Glutamatergic neuron (in vitro differentiated cells): ENCODE measurements around the gene IDS. TPM values are rescaled to one million over a fixed set of nuclear protein-coding genes. Genes with fewer than 3 reads are reported as not detected.

Source experiments
- DNase-seq: peaks from one replicate; pipeline ENCODE4 v3.0.0; 2022
- H3K27ac Mint-ChIP-seq: one replicate; pipeline ENCODE4 v1.8.0; 2020; ENCODE audit warnings: mild to moderate bottlenecking, mixed read lengths, inconsistent platforms; ENCODE audit not compliant: unreplicated experiment
- H3K27me3 Mint-ChIP-seq: one replicate; pipeline ENCODE4 v1.8.0; 2020; ENCODE audit warnings: mild to moderate bottlenecking, moderate library complexity, mixed read lengths, inconsistent platforms; ENCODE audit not compliant: unreplicated experiment
- H3K36me3 Mint-ChIP-seq: one replicate; pipeline ENCODE4 v1.8.0; 2020; ENCODE audit warnings: mild to moderate bottlenecking, mixed read lengths, inconsistent platforms; ENCODE audit not compliant: unreplicated experiment
- H3K4me1 Mint-ChIP-seq: one replicate; pipeline ENCODE4 v1.8.0; 2020; ENCODE audit warnings: mild to moderate bottlenecking, low read depth, mixed read lengths, inconsistent platforms; ENCODE audit not compliant: unreplicated experiment
- H3K4me3 Mint-ChIP-seq: one replicate; pipeline ENCODE4 v1.8.0; 2020; ENCODE audit warnings: mild to moderate bottlenecking, mixed read lengths, inconsistent platforms; ENCODE audit not compliant: unreplicated experiment
- H3K9me3 Mint-ChIP-seq: one replicate; pipeline ENCODE4 v1.8.0; 2020; ENCODE audit warnings: mild to moderate bottlenecking, moderate library complexity, mixed read lengths, inconsistent platforms; ENCODE audit not compliant: unreplicated experiment
- total RNA-seq: library from RNA; stranded (reverse); fragmentation: NEBNext Ultra II Directional; extraction: Animal tissue kit (Norgen Biotek cat#: 25700); gene quantifications from one replicate; pipeline ENCODE4 v1.2.1, GENCODE V29; 2021; ENCODE audit not compliant: unreplicated experiment
- TF ChIP-seq, protein P1 (sequence below): fragments of 200-600 bp; sonication (generic); IDR thresholded peaks from one replicate; pipeline ENCODE4 v1.5.0; 2021; ENCODE audit not compliant: partially characterized antibody, unreplicated experiment

Gene IDS
- total RNA-seq, 1 donor from 2014 or later = 86.4 TPM

GRCh38 chrX:149487292-149487691 lies 17.8 kb downstream of the IDS start:
- Mint-ChIP-seq H3K27me3 (peaks cover 2% of the 10 kb centered on the region), H3K4me3 (no peak overlapping the region), H3K9me3 (peaks cover 3% of the 10 kb centered on the region), H3K36me3 (no peaks in the 10 kb centered on the region), H3K4me1 (peaks cover 9% of the 10 kb centered on the region), H3K27ac (no peak overlapping the region)
- no peak for DNase-seq
- TF ChIP-seq, protein P1, sequence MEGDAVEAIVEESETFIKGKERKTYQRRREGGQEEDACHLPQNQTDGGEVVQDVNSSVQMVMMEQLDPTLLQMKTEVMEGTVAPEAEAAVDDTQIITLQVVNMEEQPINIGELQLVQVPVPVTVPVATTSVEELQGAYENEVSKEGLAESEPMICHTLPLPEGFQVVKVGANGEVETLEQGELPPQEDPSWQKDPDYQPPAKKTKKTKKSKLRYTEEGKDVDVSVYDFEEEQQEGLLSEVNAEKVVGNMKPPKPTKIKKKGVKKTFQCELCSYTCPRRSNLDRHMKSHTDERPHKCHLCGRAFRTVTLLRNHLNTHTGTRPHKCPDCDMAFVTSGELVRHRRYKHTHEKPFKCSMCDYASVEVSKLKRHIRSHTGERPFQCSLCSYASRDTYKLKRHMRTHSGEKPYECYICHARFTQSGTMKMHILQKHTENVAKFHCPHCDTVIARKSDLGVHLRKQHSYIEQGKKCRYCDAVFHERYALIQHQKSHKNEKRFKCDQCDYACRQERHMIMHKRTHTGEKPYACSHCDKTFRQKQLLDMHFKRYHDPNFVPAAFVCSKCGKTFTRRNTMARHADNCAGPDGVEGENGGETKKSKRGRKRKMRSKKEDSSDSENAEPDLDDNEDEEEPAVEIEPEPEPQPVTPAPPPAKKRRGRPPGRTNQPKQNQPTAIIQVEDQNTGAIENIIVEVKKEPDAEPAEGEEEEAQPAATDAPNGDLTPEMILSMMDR = peak; percentile 14

GRCh38 chrX:149476513-149476912 lies 28.6 kb downstream of the IDS start:
- TF ChIP-seq, protein P1 = no peak
- no peaks in the 10 kb centered on the region for H3K36me3 Mint-ChIP-seq
- no peak overlapping the region for H3K27ac Mint-ChIP-seq
- H3K4me1 Mint-ChIP-seq = no peaks in the 10 kb centered on the region
- H3K9me3 Mint-ChIP-seq = no peaks in the 10 kb centered on the region
- no peak overlapping the region for H3K4me3 Mint-ChIP-seq
- H3K27me3 Mint-ChIP-seq = peaks cover 2% of the 10 kb centered on the region
- no peak for DNase-seq

DNA sequence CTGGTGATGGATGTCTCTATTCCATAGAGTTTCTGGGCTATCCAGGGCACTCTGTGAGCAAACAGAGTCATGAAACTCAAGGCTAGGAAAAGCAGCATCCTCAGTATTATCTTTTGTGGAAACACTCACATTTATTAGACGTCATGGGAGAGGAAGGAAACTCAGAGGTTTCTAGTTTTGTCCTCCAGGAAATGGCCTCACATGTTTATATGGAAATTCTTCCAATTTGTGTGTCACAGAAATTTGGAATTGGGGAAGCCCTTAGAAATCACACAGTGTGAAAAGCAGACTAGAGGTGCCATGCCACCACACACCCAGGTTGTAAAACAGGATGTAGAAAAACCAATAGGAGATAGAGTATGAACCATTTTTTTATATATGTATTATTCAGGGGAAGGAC lies 31.1 kb downstream of the IDS start:
- no peak overlapping the region for H3K4me3 Mint-ChIP-seq
- H3K4me1 Mint-ChIP-seq = peaks cover 3% of the 10 kb centered on the region
- H3K27me3 Mint-ChIP-seq = peaks cover 2% of the 10 kb centered on the region
- H3K9me3 Mint-ChIP-seq = no peaks in the 10 kb centered on the region
- H3K36me3 Mint-ChIP-seq = no peaks in the 10 kb centered on the region
- no peak overlapping the region for H3K27ac Mint-ChIP-seq
- DNase-seq = no peak
- TF ChIP-seq, protein P1 = no peak

DNA sequence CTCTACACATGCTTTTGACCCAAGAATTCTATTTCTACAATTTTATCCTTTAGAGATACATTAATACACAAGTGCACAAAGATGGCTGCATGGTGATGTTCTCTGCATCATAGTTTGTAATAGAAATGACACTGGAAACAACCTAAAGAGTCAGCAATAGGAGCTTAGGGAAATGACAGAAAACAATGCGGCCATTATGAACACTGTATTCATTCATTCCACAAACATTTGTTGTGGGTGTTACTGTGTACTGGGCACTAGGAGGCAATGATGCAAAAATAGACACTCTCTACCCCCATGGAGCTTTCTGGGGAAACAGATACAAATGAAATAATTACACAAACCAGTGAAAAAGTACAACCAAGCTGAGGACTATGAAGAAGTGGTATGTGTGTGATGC lies 32.0 kb downstream of the IDS start:
- TF ChIP-seq, protein P1 = no peak
- Mint-ChIP-seq H3K36me3 (no peaks in the 10 kb centered on the region), H3K4me3 (no peak overlapping the region), H3K27me3 (peaks cover 2% of the 10 kb centered on the region), H3K9me3 (no peaks in the 10 kb centered on the region), H3K4me1 (peaks cover 3% of the 10 kb centered on the region), H3K27ac (no peak overlapping the region)
- DNase-seq = no peak

DNA sequence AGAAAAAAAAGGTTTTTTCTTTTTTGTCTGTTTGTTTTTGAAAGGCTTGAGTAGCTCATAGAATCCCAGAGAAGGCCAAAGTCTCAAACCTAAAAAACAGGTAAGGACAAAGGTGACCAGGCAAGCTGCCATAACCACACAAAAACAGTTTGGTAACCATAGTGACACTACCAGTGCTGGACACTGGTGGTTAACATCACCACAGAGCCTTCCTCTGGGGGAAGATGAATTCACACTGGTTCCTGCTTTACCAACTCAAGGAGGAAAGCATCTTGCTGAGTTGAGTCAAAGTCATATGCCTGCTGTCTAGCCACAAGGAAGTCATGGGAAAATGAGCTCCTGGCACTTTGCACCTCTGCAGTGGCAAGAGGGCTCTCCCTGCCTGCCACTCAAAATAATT lies 32.5 kb downstream of the IDS start:
- H3K4me1 Mint-ChIP-seq = peaks cover 3% of the 10 kb centered on the region
- H3K9me3 Mint-ChIP-seq = no peaks in the 10 kb centered on the region
- no peak overlapping the region for H3K4me3 Mint-ChIP-seq
- peaks cover 2% of the 10 kb centered on the region for H3K27me3 Mint-ChIP-seq
- no peak for DNase-seq
- no peaks in the 10 kb centered on the region for H3K36me3 Mint-ChIP-seq
- TF ChIP-seq, protein P1 = no peak
- no peak overlapping the region for H3K27ac Mint-ChIP-seq
